Breast epithelium (tissue), 4 donors: Measurements from ENCODE around the gene TMED8. TPM values are rescaled to one million over a fixed set of nuclear protein-coding genes. Genes with fewer than 3 reads are reported as not detected.

Experiments
- DNase-seq, 2 donors: peaks; one replicate each; pipeline ENCODE4 v3.0.0-alpha.2; 2019; ENCODE audit warnings: low spot score in 2 of 2
- H3K27ac ChIP-seq, 2 donors: fragments of 200-600 bp; sonication (generic) in 1 of 2; one replicate each; pipeline ENCODE4 v1.5.1; 2016 to 2019; ENCODE audit warnings: mild to moderate bottlenecking in 1 of 2
- H3K27me3 ChIP-seq, 2 donors: fragments of 200-600 bp; sonication (generic) in 1 of 2; one replicate each; pipeline versions ENCODE4 v1.5.1 to v1.6.0; 2017 to 2019; ENCODE audit warnings: control low read depth in 1 of 2, mild to moderate bottlenecking in 1 of 2
- H3K36me3 ChIP-seq: fragments of 200-600 bp; one replicate; pipeline ENCODE4 v1.5.1; 2019
- H3K4me1 ChIP-seq, 2 donors: fragments of 200-600 bp; sonication (generic); one replicate each; pipeline ENCODE4 v1.5.1; 2016 to 2019; ENCODE audit warnings: control low read depth in 1 of 2
- H3K4me3 ChIP-seq, 3 donors: fragments of 200-600 bp; sonication (generic); 1 replicate in 2 of 3; 2 replicates in 1 of 3; pipeline ENCODE4 v1.5.1; 2016 to 2019; ENCODE audit warnings: mild to moderate bottlenecking in 3 of 3, moderate library complexity in 2 of 3
- H3K9me3 ChIP-seq, 2 donors: fragments of 200-600 bp; sonication (generic) in 1 of 2; one replicate each; pipeline ENCODE4 v1.5.1; 2016 to 2019; ENCODE audit warnings: control low read depth in 1 of 2
- CTCF ChIP-seq, 3 donors: fragments of 450-650 bp; IDR thresholded peaks; one replicate each; pipeline ENCODE4 v1.5.1; 2016 to 2017; ENCODE audit warnings: antibody characterized with exemption in 3 of 3, mild to moderate bottlenecking in 3 of 3, moderate library complexity in 3 of 3
- POLR2A ChIP-seq: fragments of 450-650 bp; IDR thresholded peaks from one replicate; pipeline ENCODE4 v1.6.1; 2016; ENCODE audit warnings: antibody characterized with exemption, mild to moderate bottlenecking, moderate library complexity
- POLR2AphosphoS5 ChIP-seq, 3 donors: sonication (generic); formaldehyde crosslinking; IDR thresholded peaks; one replicate each; pipeline ENCODE4 v1.6.1; 2017; ENCODE audit warnings: antibody characterized with exemption in 3 of 3
- intact Hi-C: fragments of 100-400 bp; cut with DNase I; formaldehyde crosslinking; loops from one replicate; pipeline ENCODE4 v1.15.1; 2023; ENCODE audit warnings: low total_unique reads
- total RNA-seq, 3 donors: library from RNA; depleted of rRNA; stranded (reverse); fragments of >200 nt; gene quantifications; one replicate each; pipeline ENCODE4 v1.1.0, GENCODE V29; 2016

The TMED8 gene
- total RNA-seq, 3 donors from 2014 or later: 9.4 to 16.0 (median 14.4) TPM

- no peak for DNase-seq
- Histone ChIP-seq H3K36me3 (no peaks in the 10 kb centered on the region), H3K27ac (no peak overlapping the region), H3K27me3 (no peaks in the 10 kb centered on the region), H3K4me3 (no peak overlapping the region), H3K9me3 (no peaks in the 10 kb centered on the region), H3K4me1 (no peaks in the 10 kb centered on the region)
- TF ChIP-seq POLR2AphosphoS5 (IDR thresholded peaks at IDR 0.05) (no peak), POLR2A (no peak), CTCF (IDR thresholded peaks at IDR 0.05) (no peak)
- intact Hi-C loops: no loop called here
Observed at GRCh38 chr14:77344377-77344996, 32.4 kb downstream of the TMED8 start.

- Histone ChIP-seq H3K4me1 (no peaks in the 10 kb centered on the region), H3K27ac (no peak overlapping the region), H3K36me3 (no peaks in the 10 kb centered on the region), H3K9me3 (no peaks in the 10 kb centered on the region), H3K27me3 (no peaks in the 10 kb centered on the region), H3K4me3 (no peak overlapping the region)
- TF ChIP-seq POLR2AphosphoS5 (IDR thresholded peaks at IDR 0.05) (no peak), CTCF (IDR thresholded peaks at IDR 0.05) (no peak), POLR2A (no peak)
- intact Hi-C loops: no loop called here
- no peak for DNase-seq
Observed at GRCh38 chr14:77343662-77344061, 33.2 kb downstream of the TMED8 start.

GRCh38 chr14:77342726-77343397, 34.0 kb downstream of the TMED8 start:
- no peaks in the 10 kb centered on the region for H3K36me3 ChIP-seq

GRCh38 chr14:77340389-77340788, 36.5 kb downstream of the TMED8 start:
- no peak for DNase-seq
- H3K36me3 ChIP-seq: no peaks in the 10 kb centered on the region
- no peak overlapping the region for H3K27ac ChIP-seq
- no peaks in the 10 kb centered on the region for H3K4me1 ChIP-seq
- intact Hi-C loops: no loop called here
- TF ChIP-seq POLR2A (no peak), CTCF (IDR thresholded peaks at IDR 0.05) (no peak), POLR2AphosphoS5 (IDR thresholded peaks at IDR 0.05) (no peak)
- H3K27me3 ChIP-seq: no peaks in the 10 kb centered on the region
- no peak overlapping the region for H3K4me3 ChIP-seq
- no peaks in the 10 kb centered on the region for H3K9me3 ChIP-seq

More at GRCh38 chr14:77342726-77343397, 34.0 kb downstream of the TMED8 start:
- no peaks in the 10 kb centered on the region for H3K4me1 ChIP-seq
- H3K9me3 ChIP-seq: no peaks in the 10 kb centered on the region
- intact Hi-C loops: no loop called here
- no peak for DNase-seq
- no peak overlapping the region for H3K27ac ChIP-seq
- H3K27me3 ChIP-seq: no peaks in the 10 kb centered on the region
- TF ChIP-seq POLR2AphosphoS5 (IDR thresholded peaks at IDR 0.05) (no peak), POLR2A (no peak), CTCF (IDR thresholded peaks at IDR 0.05) (no peak)
- no peak overlapping the region for H3K4me3 ChIP-seq

GRCh38 chr14:77339407-77339806, 37.5 kb downstream of the TMED8 start:
- no peak for DNase-seq
- H3K4me3 ChIP-seq: no peak overlapping the region
- H3K9me3 ChIP-seq: no peaks in the 10 kb centered on the region
- no peak overlapping the region for H3K27ac ChIP-seq
- H3K36me3 ChIP-seq: no peaks in the 10 kb centered on the region
- intact Hi-C loops: no loop called here
- H3K27me3 ChIP-seq: no peaks in the 10 kb centered on the region
- H3K4me1 ChIP-seq: no peaks in the 10 kb centered on the region
- TF ChIP-seq CTCF (IDR thresholded peaks at IDR 0.05): no peak
- TF ChIP-seq POLR2AphosphoS5 (IDR thresholded peaks at IDR 0.05): no peak
- no peak for TF ChIP-seq POLR2A
